ENCODE results near the gene OBI1. TPM values are rescaled to one million over a fixed set of nuclear protein-coding genes. Genes with fewer than 3 reads are reported as not detected.

OBI1 gene
- total RNA-seq, 1 experiment from 2014 or later: 7.9 TPM

- Histone ChIP-seq H4K20me1 (ENCODE audit: low read length) (no peaks in the 10 kb centered on the region), H3K4me2 (ENCODE audit: low read length) (no peak overlapping the region), H3K27ac (ENCODE audit: low read length) (no peak overlapping the region), H3K4me3 (ENCODE audit: low read length) (no peak overlapping the region), H2AFZ (ENCODE audit: low read length) (no peak overlapping the region), H3K79me2 (ENCODE audit: low read length) (no peaks in the 10 kb centered on the region), H3K9ac (ENCODE audit: low read length) (no peak overlapping the region), H3K36me3 (ENCODE audit: low read depth, low read length) (no peaks in the 10 kb centered on the region), H3K27me3 (ENCODE audit: low read length) (no peaks in the 10 kb centered on the region; the same call in 1 of the 2 replicates), H3F3A (ENCODE audit: low read length, unreplicated experiment) (no peaks in the 10 kb centered on the region), H3K9me3 (ENCODE audit: low read length) (no peaks in the 10 kb centered on the region), H3K9me2 (replicated peaks; ENCODE audit: low read length) (no peaks in the 10 kb centered on the region), H3K4me1 (ENCODE audit: insufficient read depth, low read length) (no peaks in the 10 kb centered on the region)
- DNase-seq: no peak
- ChIA-PET CTCF (no interaction called here), POLR2A (ENCODE audit: unreplicated experiment) (no interaction called here)
- BruUV-seq (replicated peaks): no TSS peak
- ATAC-seq: no peak
- intact Hi-C loops (cut with micrococcal nuclease): no loop called here
- TF ChIP-seq CTCF (conservative IDR thresholded peaks at IDR 0.05; ENCODE audit: low read depth, low read length) (no peak), EZH2phosphoT487 (IDR thresholded peaks at IDR 0.05; ENCODE audit: borderline replicate concordance, low read length) (no peak), EZH2 (IDR thresholded peaks at IDR 0.05; ENCODE audit: low read length, unreplicated experiment) (no peak)
These were observed 50.1 kb downstream of the OBI1 start for GRCh38 chr13:78608688-78609463.

DNA sequence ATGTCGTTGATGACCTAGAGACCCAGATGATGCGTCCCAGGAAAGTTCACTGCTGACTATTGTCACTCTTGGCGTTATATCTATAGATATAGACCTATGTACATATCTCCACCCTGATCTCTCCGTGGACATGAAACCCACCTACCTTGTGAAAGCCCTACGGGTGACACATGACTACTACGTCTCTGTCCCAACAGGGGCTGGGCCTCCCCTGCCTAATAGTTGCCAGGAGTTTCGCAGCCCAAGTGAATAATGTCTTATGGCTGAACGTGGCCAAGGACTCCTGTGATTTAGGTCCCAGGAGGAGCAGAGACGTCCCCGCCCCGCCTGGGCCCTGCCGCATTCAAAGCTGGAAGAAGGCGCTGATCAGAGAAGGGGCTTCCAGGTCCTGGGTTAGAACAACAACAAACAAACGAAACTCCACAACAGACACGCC, 50.7 kb downstream of the OBI1 start:
- DNase-seq: no peak
- no peak overlapping the region for H3K9ac ChIP-seq (ENCODE audit: low read length)
- H3K4me2 ChIP-seq (ENCODE audit: low read length): no peak overlapping the region
- H3K4me3 ChIP-seq (ENCODE audit: low read length): no peak overlapping the region
- H3K4me1 ChIP-seq (ENCODE audit: insufficient read depth, low read length): no peaks in the 10 kb centered on the region
- ChIA-PET CTCF (no interaction called here), POLR2A (ENCODE audit: unreplicated experiment) (no interaction called here)
- H3F3A ChIP-seq (ENCODE audit: low read length, unreplicated experiment): no peaks in the 10 kb centered on the region
- TF ChIP-seq EZH2 (IDR thresholded peaks at IDR 0.05; ENCODE audit: low read length, unreplicated experiment) (no peak), CTCF (conservative IDR thresholded peaks at IDR 0.05; ENCODE audit: low read depth, low read length) (no peak), EZH2phosphoT487 (IDR thresholded peaks at IDR 0.05; ENCODE audit: borderline replicate concordance, low read length) (no peak)
- no peaks in the 10 kb centered on the region for H4K20me1 ChIP-seq (ENCODE audit: low read length)
- intact Hi-C loops (cut with micrococcal nuclease): no loop called here
- no peaks in the 10 kb centered on the region for H3K9me2 ChIP-seq (replicated peaks; ENCODE audit: low read length)
- H3K27me3 ChIP-seq (ENCODE audit: low read length): no peaks in the 10 kb centered on the region; the same call in 1 of the 2 replicates
- H3K79me2 ChIP-seq (ENCODE audit: low read length): no peaks in the 10 kb centered on the region
- no peak overlapping the region for H3K27ac ChIP-seq (ENCODE audit: low read length)
- BruUV-seq (replicated peaks): no TSS peak
- H3K36me3 ChIP-seq (ENCODE audit: low read depth, low read length): no peaks in the 10 kb centered on the region
- ATAC-seq: no peak
- no peaks in the 10 kb centered on the region for H3K9me3 ChIP-seq (ENCODE audit: low read length)
- no peak overlapping the region for H2AFZ ChIP-seq (ENCODE audit: low read length)

Measured in PC-3 (cell line).